CD4-positive, alpha-beta memory T cell (primary cell): ENCODE results near the gene SUGP1. TPM values are rescaled to one million over a fixed set of nuclear protein-coding genes. Genes with fewer than 3 reads are reported as not detected.

Source experiments
- CTCF ChIA-PET: fragments of 350-600 bp; sonication (Branson Sonifier 250); formaldehyde crosslinking; loops from one replicate; lab custom pipeline; 2021; ENCODE audit warnings: inconsistent platforms; ENCODE audit not compliant: partially characterized antibody; lab: Charles Lee
- POLR2A ChIA-PET: fragments of 350-600 bp; sonication (Branson Sonifier 250); formaldehyde crosslinking; loops from one replicate; lab custom pipeline; 2021; ENCODE audit not compliant: partially characterized antibody; lab: Charles Lee
- DNase-seq, 5 donors: peaks; one replicate each; pipeline versions ENCODE4 v3.0.0 to v3.0.0-alpha.2; 2020 to 2022; ENCODE audit warnings: mixed read lengths in 1 of 5
- H3K27ac ChIP-seq: one replicate; pipeline ENCODE4 v1.7.0; 2013; ENCODE audit warnings: low read depth, low read length
- H3K27me3 ChIP-seq: 2 replicates; pipeline ENCODE4 v1.7.0; 2013; ENCODE audit warnings: mild to moderate bottlenecking, low read length, moderate library complexity; ENCODE audit not compliant: insufficient read depth
- H3K36me3 ChIP-seq: 2 replicates; pipeline ENCODE4 v1.7.0; 2013; ENCODE audit warnings: mild to moderate bottlenecking, low read length, moderate library complexity; ENCODE audit not compliant: insufficient read depth
- H3K4me1 ChIP-seq: 2 replicates; pipeline ENCODE4 v1.7.0; 2013; ENCODE audit warnings: mild to moderate bottlenecking, low read length, moderate library complexity; ENCODE audit not compliant: insufficient read depth
- H3K4me3 ChIP-seq, 2 donors: one replicate each; pipeline ENCODE4 v1.7.0; 2013; ENCODE audit warnings: low read length in 2 of 2, mild to moderate bottlenecking in 1 of 2
- H3K9me3 ChIP-seq, 2 donors: one replicate each; pipeline ENCODE4 v1.7.0; 2013; ENCODE audit warnings: low read length in 2 of 2, control low read depth in 1 of 2; ENCODE audit not compliant: control insufficient read depth in 1 of 2
- H3K27ac Mint-ChIP-seq, 7 donors: one replicate each; pipeline ENCODE4 v1.8.0; 2020 to 2021; ENCODE audit warnings: mixed read lengths in 7 of 7, mild to moderate bottlenecking in 6 of 7, inconsistent platforms in 3 of 7, moderate library complexity in 3 of 7
- H3K27me3 Mint-ChIP-seq, 2 donors: one replicate each; pipeline ENCODE4 v1.8.0; 2020 to 2021; ENCODE audit warnings: mixed read lengths in 2 of 2
- H3K36me3 Mint-ChIP-seq, 2 donors: one replicate each; pipeline ENCODE4 v1.8.0; 2020 to 2021; ENCODE audit warnings: mixed read lengths in 2 of 2, inconsistent platforms in 1 of 2, mild to moderate bottlenecking in 1 of 2
- H3K4me1 Mint-ChIP-seq, 4 donors: one replicate each; pipeline ENCODE4 v1.8.0; 2020 to 2021; ENCODE audit warnings: mixed read lengths in 4 of 4, mild to moderate bottlenecking in 1 of 4
- H3K4me3 Mint-ChIP-seq, 8 donors: one replicate each; pipeline ENCODE4 v1.8.0; 2020 to 2021; ENCODE audit warnings: mixed read lengths in 8 of 8, mild to moderate bottlenecking in 7 of 8, moderate library complexity in 6 of 8, inconsistent platforms in 3 of 8
- H3K9me3 Mint-ChIP-seq, 8 donors: one replicate each; pipeline ENCODE4 v1.8.0; 2020 to 2021; ENCODE audit warnings: mixed read lengths in 8 of 8, mild to moderate bottlenecking in 5 of 8, inconsistent platforms in 3 of 8, moderate library complexity in 1 of 8
- intact Hi-C: fragments of 100-400 bp; cut with micrococcal nuclease; formaldehyde crosslinking; loops from one replicate; pipeline ENCODE4 v1.15.1; 2023
- polyA plus RNA-seq, 2 donors: library from polyadenylated mRNA; unstranded; fragments of 300-500 nt; fragmentation: Illumina TruSeq; gene quantifications; one replicate each; pipeline ENCODE4 v1.2.3, GENCODE V29; 2021
- total RNA-seq, 2 experiments: library from RNA; stranded (reverse); gene quantifications; one replicate each; pipeline ENCODE4 v1.2.3, GENCODE V29; 2021

The SUGP1 gene
- total and polyA plus RNA-seq, 4 experiments from 2014 or later: 18.3 to 97.5 (median 59.5) TPM

DNA sequence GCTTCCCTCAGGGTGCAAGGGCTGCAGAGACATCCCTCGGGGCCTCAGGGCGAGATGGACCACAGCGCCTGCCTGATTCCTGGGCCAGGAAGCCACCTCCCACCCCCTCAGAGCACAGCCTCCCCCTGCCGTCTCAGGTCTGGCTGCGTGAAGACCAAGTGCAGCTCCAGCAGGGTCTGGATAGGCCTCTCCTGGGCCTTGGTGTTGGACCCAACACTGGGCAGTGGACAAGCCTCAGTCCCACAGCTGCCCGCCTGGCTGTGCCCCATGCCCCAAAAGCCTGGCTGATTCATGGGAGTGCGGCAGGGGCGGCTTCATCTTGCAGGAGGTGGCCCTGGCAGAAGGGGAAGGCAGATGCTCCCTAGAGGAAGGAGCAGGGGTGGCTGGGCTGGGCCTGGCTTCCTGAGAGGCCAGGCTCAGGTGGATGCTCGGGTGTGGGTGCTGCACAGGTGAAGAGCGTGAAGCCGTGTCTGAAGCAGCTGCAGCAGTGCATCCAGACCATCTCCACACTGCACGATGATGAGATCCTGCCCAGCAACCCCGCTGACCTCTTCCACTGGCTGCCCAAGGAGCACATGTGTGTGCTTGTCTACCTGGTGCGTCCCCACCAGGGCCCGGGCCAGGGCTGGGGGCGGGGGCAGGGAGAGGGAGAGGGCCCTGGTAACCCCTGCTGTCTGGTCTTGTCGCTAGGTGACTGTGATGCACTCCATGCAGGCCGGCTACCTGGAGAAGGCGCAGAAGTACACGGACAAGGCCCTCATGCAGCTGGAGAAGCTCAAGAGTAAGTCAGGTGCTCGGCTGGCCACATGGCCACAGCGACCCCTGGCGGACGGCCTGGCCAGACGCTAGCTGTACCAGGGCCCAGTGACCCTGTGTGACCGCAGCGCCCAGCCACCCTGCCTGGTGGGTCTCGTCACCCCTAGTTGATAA lies 22.0 kb upstream of the SUGP1 start:
- no peaks in the 10 kb centered on the region for H3K4me1 ChIP-seq
- no peak overlapping the region for H3K4me3 ChIP-seq
- Mint-ChIP-seq H3K27me3 (no peaks in the 10 kb centered on the region), H3K4me1 (no peaks in the 10 kb centered on the region), H3K27ac (peak overlapping the region in 1 of 7 donors; percentile 52), H3K36me3 (peaks cover 28 to 56% of the 10 kb centered on the region in 2 donors), H3K4me3 (no peak overlapping the region), H3K9me3 (no peaks in the 10 kb centered on the region)
- no peaks in the 10 kb centered on the region for H3K9me3 ChIP-seq
- no peak overlapping the region for H3K27ac ChIP-seq
- peaks cover 85% of the 10 kb centered on the region for H3K36me3 ChIP-seq
- DNase-seq: no peak
- no peaks in the 10 kb centered on the region for H3K27me3 ChIP-seq
- POLR2A ChIA-PET: no interaction called here
- CTCF ChIA-PET: interaction anchor here (1.1 kb wide), 1 partner anchor 9 kb away, joined by 4 read pairs; no protein-coding TSS in a partner anchor
- intact Hi-C loops: no loop called here

DNA sequence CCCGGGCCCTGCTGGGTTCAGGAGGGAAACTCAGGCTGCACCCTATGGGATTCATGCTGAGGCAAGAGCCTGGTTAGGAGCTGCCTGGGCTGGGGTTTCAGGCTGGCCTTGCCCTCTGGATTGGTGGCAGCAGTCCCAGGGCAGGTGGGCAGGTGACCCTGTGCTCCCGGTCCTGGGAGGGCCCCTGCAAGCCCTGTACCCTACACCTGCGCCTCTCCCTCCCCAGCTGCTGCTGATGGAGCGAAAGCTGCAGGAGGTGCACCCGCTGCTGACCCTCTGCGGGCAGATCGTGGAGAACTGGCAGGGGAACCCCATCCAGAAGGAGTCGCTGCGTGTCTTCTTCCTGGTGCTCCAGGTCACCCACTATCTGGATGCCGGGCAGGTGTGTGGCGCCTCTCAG lies 20.7 kb upstream of the SUGP1 start:
- intact Hi-C loops: no loop called here
- Histone ChIP-seq H3K36me3 (peaks cover 83% of the 10 kb centered on the region), H3K27me3 (no peaks in the 10 kb centered on the region), H3K4me3 (no peak overlapping the region), H3K27ac (no peak overlapping the region), H3K9me3 (no peaks in the 10 kb centered on the region), H3K4me1 (no peaks in the 10 kb centered on the region)
- Mint-ChIP-seq H3K9me3 (no peaks in the 10 kb centered on the region), H3K4me1 (no peaks in the 10 kb centered on the region), H3K27ac (no peak overlapping the region), H3K4me3 (no peak overlapping the region), H3K36me3 (peaks cover 24 to 51% of the 10 kb centered on the region in 2 donors), H3K27me3 (no peaks in the 10 kb centered on the region)
- no peak for DNase-seq
- ChIA-PET POLR2A (no interaction called here), CTCF (no interaction called here)

DNA sequence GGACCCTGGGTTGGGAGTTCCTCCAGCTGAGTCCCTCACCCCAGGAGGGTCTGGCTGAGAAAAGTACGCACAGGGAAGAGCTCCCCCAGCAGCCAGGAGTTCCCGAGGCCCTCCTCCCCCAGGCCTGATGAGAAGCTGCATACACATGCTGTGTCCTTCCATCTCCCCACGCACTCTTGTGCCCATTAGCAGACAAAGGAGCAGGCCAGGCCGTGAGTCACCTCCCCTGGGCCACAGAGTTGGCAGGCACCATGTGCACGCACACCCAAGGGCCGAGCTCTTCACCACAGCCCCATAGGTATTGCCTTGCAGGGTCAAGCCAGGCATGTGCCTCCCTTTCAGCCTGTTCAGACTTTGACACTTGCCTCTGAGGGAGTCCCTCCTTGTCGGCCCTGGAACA lies 17.8 kb upstream of the SUGP1 start:
- no peaks in the 10 kb centered on the region for H3K4me1 ChIP-seq
- Mint-ChIP-seq H3K4me3 (no peak overlapping the region), H3K36me3 (peaks cover 24 to 46% of the 10 kb centered on the region in 2 donors), H3K27me3 (no peaks in the 10 kb centered on the region), H3K27ac (no peak overlapping the region), H3K4me1 (peaks cover 0 to 7% (median 2%) of the 10 kb centered on the region in 4 donors), H3K9me3 (no peaks in the 10 kb centered on the region)
- DNase-seq: no peak
- POLR2A ChIA-PET: no interaction called here
- peaks cover 58% of the 10 kb centered on the region for H3K36me3 ChIP-seq
- H3K27me3 ChIP-seq: no peaks in the 10 kb centered on the region
- H3K27ac ChIP-seq: no peak overlapping the region
- no peak overlapping the region for H3K4me3 ChIP-seq
- no peaks in the 10 kb centered on the region for H3K9me3 ChIP-seq
- intact Hi-C loops: no loop called here
- CTCF ChIA-PET: no interaction called here

DNA sequence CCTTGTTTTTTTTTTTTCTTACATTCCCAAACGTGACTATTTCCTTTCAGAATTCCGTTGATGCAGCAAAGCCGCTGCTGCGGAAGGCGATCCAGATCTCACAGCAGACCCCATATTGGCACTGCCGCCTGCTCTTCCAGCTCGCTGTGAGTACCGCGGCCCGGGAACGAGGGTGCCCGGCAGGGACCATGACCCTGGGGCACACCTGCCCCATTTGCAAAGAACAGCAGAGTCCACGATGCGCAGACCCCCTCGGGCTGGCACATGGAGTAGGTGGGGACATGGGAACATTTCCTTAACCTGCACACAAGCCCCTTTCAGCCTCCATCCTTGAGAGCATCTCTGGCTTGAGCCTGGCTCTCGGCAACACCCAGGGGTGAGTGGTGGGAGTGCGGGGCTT lies 16.8 kb upstream of the SUGP1 start:
- Histone ChIP-seq H3K36me3 (peaks cover 52% of the 10 kb centered on the region), H3K4me1 (no peaks in the 10 kb centered on the region), H3K27ac (no peak overlapping the region), H3K9me3 (no peaks in the 10 kb centered on the region), H3K27me3 (no peaks in the 10 kb centered on the region), H3K4me3 (no peak overlapping the region)
- ChIA-PET POLR2A (interaction anchor here (1.6 kb wide), 1 partner anchor 28 kb away, joined by 4 read pairs; no protein-coding TSS in a partner anchor), CTCF (no interaction called here)
- no peaks in the 10 kb centered on the region for H3K9me3 Mint-ChIP-seq
- H3K4me3 Mint-ChIP-seq: no peak overlapping the region
- no peak overlapping the region for H3K27ac Mint-ChIP-seq
- DNase-seq: no peak
- intact Hi-C loops: no loop called here
- H3K36me3 Mint-ChIP-seq: peaks cover 24 to 46% of the 10 kb centered on the region in 2 donors
- no peaks in the 10 kb centered on the region for H3K27me3 Mint-ChIP-seq
- H3K4me1 Mint-ChIP-seq: peaks cover 0 to 7% (median 2%) of the 10 kb centered on the region in 4 donors

DNA sequence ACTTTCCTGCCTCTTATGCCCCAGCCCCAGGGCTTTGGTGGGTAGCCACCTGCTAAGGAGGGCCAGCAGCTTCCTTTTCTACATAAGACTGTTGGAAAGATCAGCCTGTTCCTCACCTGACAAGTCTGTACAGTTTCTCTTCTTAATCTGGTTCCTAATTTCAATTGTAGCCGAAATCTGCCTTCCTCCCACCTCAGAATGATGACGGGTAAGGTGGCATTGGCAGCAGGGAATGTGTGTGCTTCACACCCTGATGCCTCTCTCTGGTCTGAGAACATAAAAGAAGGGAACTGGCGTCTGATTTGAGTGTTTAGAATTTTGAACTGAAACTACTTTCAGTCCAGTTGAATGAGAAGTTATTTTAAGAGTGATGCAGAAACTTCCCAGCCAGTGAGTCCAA lies 16.3 kb upstream of the SUGP1 start:
- H3K27ac ChIP-seq: no peak overlapping the region
- Mint-ChIP-seq H3K27ac (peak overlapping the region in 1 of 7 donors; percentile 62), H3K4me3 (no peak overlapping the region), H3K4me1 (peaks cover 0 to 7% (median 2%) of the 10 kb centered on the region in 4 donors), H3K9me3 (no peaks in the 10 kb centered on the region), H3K27me3 (no peaks in the 10 kb centered on the region), H3K36me3 (peaks cover 27 to 46% of the 10 kb centered on the region in 2 donors)
- no peaks in the 10 kb centered on the region for H3K27me3 ChIP-seq
- H3K4me3 ChIP-seq: no peak overlapping the region
- ChIA-PET POLR2A (interaction anchor here (1.6 kb wide), 1 partner anchor 28 kb away, joined by 4 read pairs; no protein-coding TSS in a partner anchor), CTCF (no interaction called here)
- intact Hi-C loops: no loop called here
- no peak for DNase-seq
- no peaks in the 10 kb centered on the region for H3K4me1 ChIP-seq
- peaks cover 53% of the 10 kb centered on the region for H3K36me3 ChIP-seq
- no peaks in the 10 kb centered on the region for H3K9me3 ChIP-seq

DNA sequence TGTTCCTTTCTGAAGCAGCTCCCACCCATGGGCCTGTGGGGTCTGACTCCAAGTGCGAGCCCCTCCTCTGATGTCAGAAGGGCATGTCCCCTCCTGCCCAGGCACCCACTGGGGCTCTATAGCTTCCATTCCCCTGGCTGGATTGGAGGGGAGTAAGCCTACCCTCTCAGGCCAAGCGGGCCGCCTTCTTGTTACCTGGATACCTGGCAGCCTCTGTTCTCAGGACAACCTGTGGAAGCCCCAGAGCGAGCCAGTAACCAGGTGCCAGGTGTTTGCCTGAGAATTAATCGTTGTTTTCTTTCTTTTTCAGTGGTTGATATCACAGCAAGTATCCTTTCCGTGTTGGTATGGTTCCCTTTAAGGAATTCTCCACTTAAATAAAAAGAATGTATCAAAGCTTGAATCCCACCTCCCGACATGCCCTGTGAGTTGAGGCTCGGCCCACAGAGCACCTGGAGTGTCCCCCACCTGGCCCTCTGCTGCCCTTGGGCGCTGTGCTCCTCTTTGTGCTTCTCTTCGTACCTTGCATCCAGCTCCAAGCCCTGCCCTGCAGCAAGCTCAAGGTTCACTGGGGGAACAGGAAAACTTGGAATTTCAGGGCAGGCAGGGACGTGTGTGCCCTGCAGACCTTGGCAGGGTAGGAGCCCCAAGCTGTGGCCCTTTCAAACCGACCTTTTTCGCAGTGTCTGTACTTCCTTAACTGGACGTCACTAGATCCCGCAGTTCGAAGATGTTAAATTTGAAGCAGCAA lies 15.3 kb upstream of the SUGP1 start:
- intact Hi-C loops: no loop called here
- POLR2A ChIA-PET: no interaction called here
- H3K36me3 Mint-ChIP-seq: peaks cover 29 to 43% of the 10 kb centered on the region in 2 donors
- Histone ChIP-seq H3K9me3 (no peaks in the 10 kb centered on the region), H3K36me3 (peaks cover 43% of the 10 kb centered on the region), H3K27me3 (no peaks in the 10 kb centered on the region), H3K27ac (no peak overlapping the region), H3K4me1 (no peaks in the 10 kb centered on the region), H3K4me3 (no peak overlapping the region)
- no peak overlapping the region for H3K4me3 Mint-ChIP-seq
- peaks cover 0 to 7% (median 2%) of the 10 kb centered on the region in 4 donors for H3K4me1 Mint-ChIP-seq
- no peaks in the 10 kb centered on the region for H3K9me3 Mint-ChIP-seq
- H3K27ac Mint-ChIP-seq: peak overlapping the region in 2 of 7 donors; percentile 75 to 76
- no peaks in the 10 kb centered on the region for H3K27me3 Mint-ChIP-seq
- CTCF ChIA-PET: no interaction called here
- no peak for DNase-seq

DNA sequence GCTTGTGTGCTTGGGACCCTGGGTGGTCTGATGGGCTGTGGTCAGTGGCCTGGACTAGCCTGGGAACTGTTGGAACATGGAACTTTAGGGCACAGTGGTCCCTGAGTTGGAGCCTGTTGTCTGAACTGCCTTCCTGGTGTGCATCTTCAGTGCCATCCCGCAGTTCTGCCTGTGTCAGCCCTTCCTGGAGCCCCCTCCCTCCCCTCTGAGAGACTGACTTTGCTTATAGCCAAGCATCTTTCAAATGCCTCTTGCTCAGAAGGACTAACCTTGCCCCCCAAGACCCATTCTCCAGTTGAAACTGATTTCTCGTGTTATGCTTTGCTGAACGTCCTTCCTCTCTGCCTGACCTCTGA lies 14.7 kb upstream of the SUGP1 start:
- Mint-ChIP-seq H3K27ac (peak overlapping the region in 2 of 7 donors; percentile 44 to 76), H3K27me3 (no peaks in the 10 kb centered on the region), H3K9me3 (no peaks in the 10 kb centered on the region), H3K4me3 (no peak overlapping the region), H3K4me1 (peaks cover 0 to 7% (median 2%) of the 10 kb centered on the region in 4 donors), H3K36me3 (peaks cover 29 to 45% of the 10 kb centered on the region in 2 donors)
- Histone ChIP-seq H3K27ac (no peak overlapping the region), H3K9me3 (no peaks in the 10 kb centered on the region), H3K4me1 (no peaks in the 10 kb centered on the region), H3K4me3 (no peak overlapping the region), H3K36me3 (peaks cover 43% of the 10 kb centered on the region), H3K27me3 (no peaks in the 10 kb centered on the region)
- intact Hi-C loops: no loop called here
- CTCF ChIA-PET: no interaction called here
- POLR2A ChIA-PET: no interaction called here
- no peak for DNase-seq
